NOMO-1 treated with DMSO at 0.1 percent for 48 hours (cell line): ENCODE measurements around the gene SRGAP3.

Source experiments
- DNase-seq: peaks from one replicate; lab custom pipeline; 2025; ENCODE audit not compliant: unreplicated experiment; lab: John Stamatoyannopoulos, UW

SRGAP3 gene

DNA sequence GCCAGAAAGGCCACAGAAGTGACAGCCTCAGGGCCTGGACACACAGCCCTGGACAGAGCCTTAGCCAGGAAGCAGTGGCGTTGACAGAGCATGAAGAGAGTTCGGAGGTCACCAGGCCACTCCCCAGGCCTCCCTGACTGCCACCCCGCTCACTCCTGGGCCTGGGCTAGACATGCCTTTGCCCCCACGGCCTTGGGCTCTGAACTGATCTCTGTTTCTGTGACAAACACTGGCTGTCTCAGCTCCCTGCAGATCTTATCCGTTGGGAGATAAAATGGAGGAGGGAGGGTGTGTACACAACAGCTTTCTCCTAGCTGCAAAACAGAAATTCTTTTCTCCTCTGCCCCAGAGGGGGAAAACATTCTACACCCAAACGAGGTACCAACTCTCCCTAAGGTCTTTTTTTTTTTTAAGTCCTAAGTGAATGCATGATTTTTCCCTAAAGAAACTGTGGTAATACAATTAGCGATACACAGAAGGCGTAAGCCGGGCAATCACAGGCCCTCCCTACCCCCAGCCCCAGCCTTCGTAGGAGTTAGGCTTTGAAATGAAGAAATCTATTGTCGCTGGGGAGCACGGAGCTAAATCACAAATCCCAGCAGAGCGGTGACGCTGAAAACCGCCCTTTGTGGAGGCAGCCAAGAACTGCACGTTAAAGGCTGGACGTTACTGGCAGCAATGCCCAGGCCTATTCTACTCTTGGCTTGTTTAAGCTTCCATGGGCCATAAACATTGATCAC lies 45.0 kb downstream of the SRGAP3 start:
- no peak for DNase-seq

DNA sequence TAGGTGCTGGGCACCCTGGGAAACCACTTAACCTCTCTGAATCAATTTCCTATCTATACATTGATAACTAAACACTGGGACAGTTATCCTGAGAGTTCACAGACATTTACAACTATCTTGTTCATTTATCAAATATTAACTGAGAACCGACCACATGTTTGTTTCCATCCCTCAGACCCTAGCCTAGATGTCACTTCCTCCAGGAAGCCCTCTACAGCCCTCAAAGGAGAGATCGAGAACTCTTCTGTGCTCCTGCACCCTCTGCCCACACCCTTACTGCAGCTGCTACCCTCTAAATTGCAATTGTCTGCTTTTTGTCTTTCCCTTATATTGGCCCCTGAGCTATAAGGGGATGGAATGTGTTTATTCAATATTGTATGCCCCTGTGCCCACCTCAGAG lies 46.1 kb downstream of the SRGAP3 start:
- no peak for DNase-seq

GRCh38 chr3:9202546-9202945 lies 46.9 kb downstream of the SRGAP3 start:
- DNase-seq, result no peak

GRCh38 chr3:9201955-9202354 lies 47.5 kb downstream of the SRGAP3 start:
- DNase-seq, result no peak

DNA sequence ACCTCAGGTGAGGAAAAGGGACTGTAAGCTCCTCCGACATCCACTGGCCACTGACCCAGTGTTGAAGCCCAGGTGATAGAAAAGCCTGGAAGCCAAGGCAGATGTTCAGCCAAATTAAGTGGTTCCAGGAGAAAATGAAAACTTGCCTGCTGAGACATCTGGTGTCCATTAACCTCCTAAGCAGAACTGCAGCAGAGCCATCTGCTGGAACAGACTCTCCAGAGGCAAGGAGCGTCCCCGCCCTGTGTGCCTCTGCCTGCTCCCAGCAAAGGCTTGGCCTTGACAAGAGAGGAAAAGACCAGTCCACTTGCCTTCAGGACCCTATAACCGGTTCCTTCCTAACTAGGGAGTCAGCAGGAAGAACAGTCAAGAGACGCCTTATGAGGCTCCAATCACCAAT lies 48.2 kb downstream of the SRGAP3 start:
- DNase-seq, result no peak

DNA sequence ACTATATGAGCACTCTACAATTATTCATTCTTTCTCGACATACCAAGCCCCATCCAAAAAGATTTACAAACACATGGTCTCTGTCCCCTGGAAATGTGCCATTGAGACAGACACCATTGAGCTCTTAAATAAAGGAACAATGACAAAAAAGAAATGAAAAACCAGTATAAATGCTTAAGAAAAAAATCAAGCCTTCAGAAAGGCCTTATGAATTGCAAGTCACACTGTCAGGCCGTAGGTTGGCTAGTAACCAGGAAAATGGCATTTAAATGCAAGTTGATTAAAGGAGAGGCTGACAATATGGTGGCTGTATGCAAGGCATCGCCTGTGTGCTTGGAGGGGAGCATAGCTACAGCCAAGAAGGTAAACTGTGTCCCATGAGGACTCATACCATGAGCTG lies 49.7 kb downstream of the SRGAP3 start:
- DNase-seq, result no peak

GRCh38 chr3:9198899-9199335 lies 50.5 kb downstream of the SRGAP3 start:
- no peak for DNase-seq

- no peak for DNase-seq
These were observed 51.2 kb downstream of the SRGAP3 start for GRCh38 chr3:9198261-9198660.

DNA sequence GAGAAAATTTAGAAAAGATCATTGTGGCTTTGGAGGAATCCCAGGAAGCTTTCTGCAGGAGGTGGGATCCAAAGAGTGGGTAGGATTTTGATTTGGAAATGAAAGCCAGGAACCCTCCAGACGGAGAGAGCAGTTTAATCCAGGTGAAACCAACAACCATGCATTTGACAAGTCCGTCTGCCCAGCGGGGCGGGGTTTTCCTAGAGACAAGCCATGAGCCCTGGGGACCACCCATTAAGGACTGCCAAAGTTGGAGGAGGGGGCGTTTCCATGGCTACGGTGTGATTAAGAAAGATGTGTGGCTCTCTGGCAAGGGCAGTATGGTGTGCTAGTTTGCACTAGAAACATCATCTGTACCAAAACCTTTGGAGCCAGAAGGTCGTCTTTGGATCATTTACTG lies 53.4 kb downstream of the SRGAP3 start:
- DNase-seq, result no peak

DNA sequence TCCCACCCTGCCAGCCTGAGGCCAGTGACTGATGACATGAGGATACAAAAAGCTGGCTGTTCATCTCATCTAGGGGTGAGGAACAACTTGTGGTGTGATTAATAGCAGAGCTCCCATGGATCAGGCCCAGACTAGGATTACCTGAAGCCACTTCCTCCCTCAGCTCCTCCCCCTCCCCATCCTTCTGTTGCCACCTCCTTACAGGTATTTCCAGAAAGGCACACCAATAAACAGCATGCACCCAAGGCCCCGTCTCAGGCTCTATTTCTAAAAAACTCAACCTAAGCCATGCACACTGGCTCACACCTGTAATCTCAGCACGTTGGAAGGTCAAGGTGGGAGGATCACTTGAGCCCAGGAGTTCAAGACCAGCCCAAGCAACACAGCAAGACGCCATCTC lies 54.1 kb downstream of the SRGAP3 start:
- DNase-seq, result no peak

- no peak for DNase-seq
These were observed 54.8 kb downstream of the SRGAP3 start for GRCh38 chr3:9194509-9195184.

- DNase-seq, result no peak
These were observed 55.7 kb downstream of the SRGAP3 start for GRCh38 chr3:9193633-9194195.

DNA sequence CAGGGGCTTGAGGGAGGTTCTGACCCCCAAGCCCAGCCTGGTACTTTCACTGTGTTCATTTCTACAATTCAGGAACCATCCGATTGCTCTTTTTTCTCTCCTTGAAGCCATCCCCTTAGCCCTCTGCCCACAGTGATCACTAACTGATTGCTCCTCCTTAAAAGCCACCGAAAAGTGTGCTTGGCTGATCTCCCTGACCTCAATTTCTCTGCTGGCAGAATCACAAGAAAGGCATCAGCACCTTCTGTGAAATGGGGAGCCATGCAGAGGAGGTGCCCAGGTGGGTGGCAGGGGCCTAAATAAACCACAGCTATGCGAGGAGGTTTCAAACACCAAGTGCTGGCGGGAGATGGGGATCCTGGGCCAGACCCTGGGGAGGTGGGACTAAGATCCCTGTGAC lies 56.2 kb downstream of the SRGAP3 start:
- no peak for DNase-seq

GRCh38 chr3:9192248-9193025 lies 57.0 kb downstream of the SRGAP3 start:
- no peak for DNase-seq

DNA sequence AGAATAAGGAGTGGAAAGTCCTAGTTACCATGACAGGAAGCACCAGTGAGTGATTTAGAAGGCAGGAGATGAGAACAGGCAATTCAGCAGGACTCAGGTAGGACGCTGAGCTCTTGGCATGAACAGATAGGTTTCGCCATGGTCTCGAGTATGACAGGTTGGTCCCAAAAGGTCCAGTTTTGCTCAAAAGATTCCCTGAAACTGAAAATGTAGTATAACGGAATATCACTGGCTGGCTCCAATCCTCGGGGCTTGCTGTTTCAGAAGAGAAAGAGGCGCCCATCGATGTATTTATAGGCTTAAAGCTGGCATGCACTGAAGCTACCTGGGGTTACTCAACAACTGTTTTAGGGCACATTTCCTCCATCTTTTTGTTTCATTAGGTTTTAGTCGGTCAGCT lies 59.2 kb downstream of the SRGAP3 start:
- DNase-seq, result no peak

GRCh38 chr3:9188583-9188982 lies 60.9 kb downstream of the SRGAP3 start:
- DNase-seq, result no peak

GRCh38 chr3:9185701-9186100 lies 63.7 kb downstream of the SRGAP3 start:
- DNase-seq, result no peak

DNA sequence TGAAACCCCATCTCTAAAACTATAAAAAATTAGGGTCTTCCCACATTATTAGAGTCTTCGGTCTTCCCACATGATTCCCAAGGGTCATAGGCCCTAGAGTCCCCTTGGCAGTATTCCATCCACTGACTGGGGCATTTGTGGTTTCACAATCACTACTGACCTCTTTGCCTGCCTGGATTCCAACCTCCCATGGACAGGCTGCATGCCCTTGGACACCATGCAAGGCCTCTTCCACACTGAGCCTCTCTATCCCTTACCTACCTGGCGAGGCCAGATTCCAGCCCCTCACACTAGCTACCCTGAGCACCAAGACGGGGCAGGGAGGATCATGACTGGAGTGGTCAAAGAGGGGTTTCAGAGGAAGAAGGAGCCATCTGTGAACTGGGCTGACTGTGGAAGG lies 64.4 kb downstream of the SRGAP3 start:
- DNase-seq, result no peak

DNA sequence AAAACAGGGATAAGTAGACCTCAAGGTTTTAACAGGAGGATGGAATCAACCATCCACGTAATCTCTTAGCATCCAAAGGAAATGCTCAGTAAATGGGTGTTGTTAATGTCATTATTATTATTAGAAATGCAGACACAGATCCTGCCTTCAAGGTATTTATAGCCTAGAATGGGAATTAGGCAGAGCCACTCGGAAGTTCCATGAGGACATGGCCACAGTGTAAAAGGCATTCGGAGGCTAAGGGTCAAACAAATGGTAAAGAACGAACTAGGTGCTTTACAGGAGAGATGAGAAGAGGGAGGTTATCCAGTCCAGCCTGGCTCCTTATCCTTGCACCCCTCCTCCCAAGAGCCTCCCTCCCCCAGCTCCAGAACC lies 65.0 kb downstream of the SRGAP3 start:
- DNase-seq, result no peak

DNA sequence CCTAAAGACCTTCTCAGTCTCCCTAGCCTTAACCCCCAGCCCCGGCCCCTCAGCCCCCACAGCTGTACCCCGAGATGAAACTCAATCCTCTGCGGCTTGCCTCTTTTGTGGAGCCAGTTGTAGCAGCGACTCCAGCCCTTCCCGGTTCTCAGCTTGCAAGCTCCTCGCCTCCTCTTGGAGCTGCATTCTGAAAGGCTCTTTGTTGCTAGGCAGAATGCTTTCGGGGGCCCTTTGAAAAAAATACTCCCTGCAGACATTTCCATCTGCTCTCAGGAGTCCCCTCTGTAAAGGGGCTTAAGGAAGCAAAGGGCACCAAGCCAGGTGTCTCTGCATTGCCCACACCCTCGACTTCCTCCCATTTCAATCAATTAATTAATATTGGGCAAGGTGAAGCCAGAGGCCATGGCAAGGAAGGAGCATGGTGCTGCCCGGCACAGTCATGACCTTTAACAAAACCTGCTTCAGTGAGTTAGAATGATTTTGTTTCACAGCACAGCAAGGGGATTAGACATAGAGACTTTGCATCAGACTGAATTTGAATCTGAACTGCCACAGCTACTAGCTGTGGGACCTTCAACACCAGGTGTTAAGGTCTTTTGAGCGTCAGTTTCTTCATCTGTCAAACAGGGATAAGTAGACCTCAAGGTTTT lies 65.5 kb downstream of the SRGAP3 start:
- DNase-seq, result no peak

- no peak for DNase-seq
These were observed 66.4 kb downstream of the SRGAP3 start for GRCh38 chr3:9183011-9183410.
